Hippocampal formation (tissue), 2 donors: Measurements from ENCODE around the gene MESP2.

Source experiments
- DNase-seq, 2 donors: peaks; one replicate each; lab custom pipeline; 2025; lab: John Stamatoyannopoulos, UW

MESP2 gene

GRCh38 chr15:89802231-89802928 is 26.2 kb downstream of the MESP2 start:
- DNase-seq = no peak

DNA sequence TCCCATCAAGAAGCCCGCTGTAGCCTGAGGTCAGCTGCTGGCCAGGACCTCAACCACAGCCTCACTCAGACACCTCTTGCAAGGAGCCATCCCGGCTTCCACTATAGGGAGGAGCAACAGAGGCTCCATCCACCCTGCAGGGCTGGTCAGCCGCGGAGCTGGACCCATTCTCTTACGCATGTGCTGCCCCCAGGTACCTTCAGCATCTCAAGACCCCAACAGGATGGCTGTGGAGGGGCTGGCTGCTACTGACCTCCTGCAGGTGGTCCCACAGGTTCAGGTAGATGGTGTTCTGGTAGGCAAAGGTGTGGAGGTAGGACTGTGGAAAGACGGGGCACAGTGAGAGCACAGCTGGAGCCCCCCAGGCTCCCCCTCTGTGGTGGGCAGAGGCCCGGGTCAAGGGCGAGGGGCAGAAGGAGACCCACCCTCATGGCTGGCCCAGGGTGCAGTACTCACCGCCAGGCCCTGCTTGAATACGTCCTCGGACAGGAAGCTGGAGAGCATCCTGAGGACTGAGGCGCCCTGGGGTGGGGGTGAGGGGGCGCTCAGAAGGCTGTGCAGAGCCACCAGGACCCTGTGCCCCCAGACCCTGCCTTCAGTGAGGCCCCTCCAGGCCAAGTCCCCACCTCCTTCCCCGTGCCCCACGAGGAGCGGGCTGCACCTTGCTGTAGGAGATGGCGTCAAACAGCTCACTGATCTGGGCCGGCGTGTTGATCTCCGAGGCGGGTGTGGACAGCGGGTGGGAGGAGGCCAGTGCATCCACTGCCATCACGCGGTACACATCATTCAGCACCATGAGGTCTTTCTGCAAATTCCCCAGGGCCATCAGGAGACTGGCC is 27.1 kb downstream of the MESP2 start:
- DNase-seq = no peak

DNA sequence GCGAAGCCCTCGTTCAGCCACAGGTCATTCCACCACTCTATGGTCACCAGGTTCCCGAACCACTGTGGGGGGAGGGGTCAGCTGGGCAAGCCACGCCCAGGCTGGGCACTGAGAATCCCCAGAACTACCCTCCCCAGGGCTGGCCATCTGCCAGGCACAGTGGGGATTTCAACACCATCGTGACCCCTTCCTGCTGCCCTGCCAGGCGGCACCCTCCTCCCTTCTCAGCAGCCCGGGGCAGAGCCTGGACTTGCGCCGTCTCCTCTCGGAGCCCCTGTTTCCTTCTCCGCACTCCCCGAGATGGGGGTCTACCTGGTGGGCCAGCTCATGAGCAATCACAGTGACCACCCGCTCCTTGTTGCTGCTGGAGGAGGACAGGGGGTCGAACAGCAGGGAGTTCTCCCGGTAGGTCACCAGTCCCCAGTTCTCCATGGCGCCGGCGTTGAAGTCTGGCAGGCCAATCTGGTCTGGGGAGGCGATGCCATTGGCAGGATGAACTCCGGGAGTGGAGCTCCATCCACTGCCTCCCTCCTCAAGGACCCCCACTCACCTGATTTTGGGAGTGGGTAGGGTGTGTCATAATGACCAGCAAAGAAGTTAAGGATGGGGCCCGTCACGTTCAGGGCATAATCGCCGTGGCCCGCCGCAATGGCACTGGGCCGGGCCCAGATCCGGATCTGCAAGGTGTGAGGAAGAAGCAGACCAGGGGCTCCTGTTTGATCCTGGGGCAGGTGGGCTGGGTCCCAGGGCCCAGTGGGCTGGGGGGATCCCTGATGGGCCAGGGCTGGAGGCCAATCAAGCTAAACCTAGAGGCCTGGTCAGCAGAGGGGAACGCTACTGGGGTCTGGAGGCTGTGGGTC is 28.0 kb downstream of the MESP2 start:
- no peak for DNase-seq

DNA sequence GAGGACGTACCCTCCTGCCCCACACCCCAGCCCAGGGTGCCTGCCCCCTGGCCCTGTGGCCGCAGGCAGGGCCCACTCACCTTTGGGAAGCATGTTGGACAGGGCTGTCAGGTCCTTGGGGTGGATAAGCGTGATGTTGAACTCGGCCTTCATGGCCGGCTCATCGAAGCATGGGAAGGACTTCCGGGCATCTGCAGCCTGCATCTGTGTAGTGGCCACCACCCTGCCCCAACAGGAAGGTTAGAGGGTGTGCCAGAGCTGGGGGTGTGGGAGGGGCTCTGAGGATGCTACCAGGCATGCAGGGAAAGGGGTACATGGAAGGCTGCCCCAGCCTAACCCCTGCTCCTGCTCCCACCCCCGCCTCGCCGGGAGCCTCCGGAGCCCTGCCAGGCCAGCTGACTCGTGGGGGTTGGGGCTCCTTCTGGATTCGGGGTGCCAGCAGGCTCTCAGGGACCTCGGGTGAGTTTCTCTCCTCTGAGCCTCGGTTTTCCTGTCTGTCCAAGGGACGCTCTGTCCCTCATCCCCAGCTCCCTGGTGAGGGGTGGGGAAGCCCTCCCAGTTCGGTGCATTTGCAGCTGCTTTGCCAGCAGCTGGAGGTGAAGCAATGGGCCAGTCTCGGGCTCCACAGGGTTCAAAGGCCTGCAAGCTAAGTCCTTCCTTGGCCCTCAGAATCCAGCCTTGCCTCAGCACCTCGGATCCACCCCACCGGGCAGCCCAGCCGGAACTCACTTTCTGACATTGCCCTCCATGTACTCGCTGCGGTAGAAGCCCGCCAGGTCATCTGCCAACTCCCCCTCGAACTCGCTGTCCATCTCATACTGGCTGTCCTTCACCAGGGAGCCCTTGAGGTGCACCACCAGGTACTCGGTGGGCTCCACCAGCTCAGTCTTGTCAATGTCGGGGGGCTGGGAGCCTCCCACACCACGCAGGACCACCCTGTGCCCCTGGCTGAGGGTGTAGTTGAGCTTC is 29.4 kb downstream of the MESP2 start:
- DNase-seq = no peak

- DNase-seq = no peak
These were observed 30.1 kb downstream of the MESP2 start for GRCh38 chr15:89806210-89806558.

- DNase-seq = no peak
These were observed 30.7 kb downstream of the MESP2 start for GRCh38 chr15:89806559-89807550.

- no peak for DNase-seq
These were observed 31.6 kb downstream of the MESP2 start for GRCh38 chr15:89807689-89808088.

GRCh38 chr15:89808160-89808870 is 32.2 kb downstream of the MESP2 start:
- DNase-seq = no peak

DNA sequence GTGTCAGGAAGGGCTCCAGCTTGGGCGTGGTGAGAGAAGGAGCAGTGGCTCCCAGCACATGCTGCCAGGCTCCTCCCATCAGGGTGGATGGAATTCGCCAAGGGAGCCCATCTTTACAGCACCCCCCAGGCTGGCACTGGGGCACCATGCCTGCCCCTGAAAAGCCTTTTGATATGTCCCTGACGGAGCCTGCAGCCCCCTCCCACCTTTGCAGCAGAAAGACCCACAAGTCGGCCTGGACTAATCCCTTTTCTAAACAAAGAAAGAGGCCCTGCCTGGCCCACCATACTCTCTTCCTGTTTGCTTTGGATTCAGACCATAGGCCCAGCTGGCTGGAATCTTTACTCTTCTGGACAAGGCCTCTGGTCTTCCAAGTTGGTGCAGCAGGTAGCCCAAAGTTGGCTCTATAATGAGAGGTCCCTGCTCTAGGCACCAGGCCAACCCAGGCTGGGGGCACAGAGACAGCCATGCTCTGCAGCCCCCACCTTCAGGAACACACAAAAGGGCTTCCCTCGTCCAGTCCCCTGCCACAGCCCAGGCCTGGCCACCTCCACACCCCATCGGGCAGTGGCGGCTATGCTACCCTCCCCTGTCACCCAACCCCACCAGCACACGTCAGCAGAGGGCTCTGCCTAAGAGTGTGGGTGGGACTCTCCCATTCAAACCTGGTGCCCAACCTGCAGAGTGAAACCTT is 33.1 kb downstream of the MESP2 start:
- DNase-seq = no peak

GRCh38 chr15:89809787-89810148 is 33.6 kb downstream of the MESP2 start:
- no peak for DNase-seq

DNA sequence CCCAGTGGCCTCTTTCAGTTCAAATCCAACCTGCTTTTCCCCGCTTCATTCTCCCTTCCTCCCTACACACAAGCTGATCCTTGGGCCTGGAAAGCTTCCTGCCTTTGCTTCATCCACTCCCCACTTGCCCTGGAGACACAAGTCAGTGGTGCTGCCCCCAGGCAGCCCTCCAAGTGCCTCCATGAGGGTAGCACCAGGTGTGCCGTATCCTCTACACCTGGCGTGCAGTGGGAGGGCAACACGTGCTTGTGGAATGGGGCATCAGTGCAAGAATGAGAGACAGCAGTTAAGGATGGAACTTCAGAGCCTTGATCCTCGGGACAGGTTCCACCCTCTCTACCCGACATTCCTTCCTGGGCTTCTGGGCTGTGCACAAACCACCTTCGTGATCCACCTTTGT is 34.7 kb downstream of the MESP2 start:
- DNase-seq = no peak

GRCh38 chr15:89812011-89812846 is 36.1 kb downstream of the MESP2 start:
- DNase-seq = no peak

DNA sequence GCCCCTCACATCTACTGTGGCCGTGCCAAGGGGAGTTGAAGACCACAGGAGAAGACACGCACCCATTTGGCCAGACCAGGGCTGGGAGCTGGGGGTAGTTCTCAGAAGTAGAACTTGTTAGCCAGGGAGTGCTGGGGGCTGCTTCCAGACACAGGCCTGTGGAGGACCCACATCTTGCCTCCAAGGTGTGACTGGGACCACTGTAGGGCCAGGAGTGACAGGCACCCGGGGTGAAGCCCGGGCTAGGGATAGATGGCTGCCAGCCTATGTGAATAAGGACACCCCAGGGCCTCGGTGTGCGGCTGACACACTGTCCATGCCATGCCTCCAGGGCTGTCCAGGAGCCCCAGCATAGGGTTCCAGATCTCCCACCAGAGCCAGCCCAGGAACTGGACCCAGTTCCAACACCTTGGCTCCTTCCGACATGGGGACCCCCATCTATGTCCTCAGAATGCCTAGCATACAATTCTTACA is 36.8 kb downstream of the MESP2 start:
- no peak for DNase-seq

GRCh38 chr15:89813381-89814111 is 37.4 kb downstream of the MESP2 start:
- no peak for DNase-seq

DNA sequence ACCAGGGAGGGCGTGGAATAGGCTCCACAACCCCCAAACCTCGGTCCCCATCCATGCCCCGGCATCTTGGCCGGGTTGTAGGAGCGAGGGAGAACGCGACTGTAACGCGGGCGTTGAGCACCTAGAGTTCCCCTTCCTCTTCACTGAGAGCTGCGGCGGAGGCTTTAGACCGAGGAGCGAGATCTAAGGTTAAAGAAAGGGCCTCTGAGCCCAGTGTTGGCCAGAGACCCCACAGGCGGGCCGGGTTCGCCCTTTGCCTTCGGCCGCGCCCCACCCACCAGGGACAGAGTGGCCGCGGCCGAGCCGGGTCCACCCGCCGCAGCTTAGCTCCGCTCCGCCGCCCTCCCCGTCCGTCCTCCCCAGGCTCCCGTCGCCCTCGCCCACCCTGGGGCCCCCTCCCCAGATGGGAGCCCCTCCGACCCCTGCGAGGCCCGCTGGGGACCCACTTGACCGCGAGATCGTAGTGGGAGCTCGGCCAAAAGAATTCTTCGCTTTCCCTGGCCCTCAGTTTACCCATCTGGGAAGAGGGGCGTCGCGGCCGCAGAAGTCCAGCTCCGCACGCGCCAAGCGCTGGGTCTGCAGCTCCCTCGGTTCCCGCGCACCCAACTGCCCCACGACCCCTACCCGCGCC is 38.1 kb downstream of the MESP2 start:
- no peak for DNase-seq

- DNase-seq = no peak
These were observed 39.6 kb downstream of the MESP2 start for GRCh38 chr15:89815769-89816168.
